ENCODE measurements around the gene ZNF638. TPM values are rescaled to one million over a fixed set of nuclear protein-coding genes. Genes with fewer than 3 reads are reported as not detected.

ZNF638 gene
- 88.5 and 129 TPM in 2 replicates for total RNA-seq

DNA sequence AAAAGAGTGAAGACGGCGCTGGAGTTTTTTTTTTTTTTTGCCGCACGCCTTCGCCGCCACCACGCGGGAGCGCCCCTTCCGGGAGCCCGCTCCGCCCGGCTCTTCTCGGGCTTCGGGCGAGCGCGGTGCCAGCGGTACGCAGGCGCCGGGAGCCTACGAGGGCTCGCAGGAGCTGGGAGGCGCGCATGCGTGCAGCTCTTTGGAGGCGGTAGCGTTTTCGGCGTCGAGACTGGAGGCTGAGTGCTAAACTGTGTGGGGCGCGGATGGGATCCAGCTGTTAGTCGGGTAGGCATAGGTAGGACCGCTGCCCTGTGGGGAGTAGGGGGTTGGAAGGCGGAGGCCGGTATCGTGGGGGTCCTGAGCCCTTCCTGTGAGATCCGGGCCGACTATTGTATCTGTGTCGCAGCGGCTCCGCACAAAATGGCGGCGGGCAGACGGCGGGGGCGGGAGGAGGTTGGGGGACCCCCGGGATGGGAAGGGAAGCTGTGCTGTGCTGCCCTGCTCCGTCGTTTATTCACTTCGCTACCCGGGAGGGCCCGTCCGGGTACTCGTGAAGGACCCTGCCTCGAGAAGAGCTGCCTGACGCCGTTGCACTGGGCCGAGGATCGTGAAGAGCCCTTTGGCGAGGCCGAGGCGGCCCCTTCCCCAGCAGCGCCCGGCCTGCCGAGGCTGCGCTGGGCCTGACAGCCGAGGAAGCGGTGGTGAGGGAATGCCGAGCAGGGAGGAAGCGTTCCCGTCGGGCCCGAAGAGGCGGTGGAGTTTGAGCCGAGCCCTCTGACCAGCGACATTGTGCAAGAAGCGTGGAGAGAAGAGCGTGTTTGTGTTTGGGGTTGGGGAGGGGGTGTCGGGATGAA is at the start of gene ZNF638:
Gene ZNF638, plus strand, starts transcription at position 202 of the 854 bp plus-strand sequence. CDS start 17,173 bp downstream, outside the sequence.

GRCh38 chr2:71453404-71454220 is 122.0 kb downstream of the ZNF638 start, which contains the start of gene DYSF:
Gene DYSF (plus strand): TSS chr2:71453561.

Other genes with a start within 250 kb of the ZNF638 start
- gene MCEE, start 201.6 kb upstream of the ZNF638 start, total RNA-seq, result 12.7 and 19.8 TPM in 2 replicates
- gene MPHOSPH10, start 201.1 kb upstream of the ZNF638 start, total RNA-seq, result 11.5 and 17.4 TPM in 2 replicates
- 1.1 and 2.0 TPM in 2 replicates for gene PAIP2B, start 104.7 kb upstream of the ZNF638 start, total RNA-seq
- gene DYSF, start 121.8 kb downstream of the ZNF638 start, total RNA-seq, result 34.2 and 48.6 TPM in 2 replicates

Data from dermis lymphatic vessel endothelial cell (primary cell).